ENCODE results near the gene ETV6. TPM values are rescaled to one million over a fixed set of nuclear protein-coding genes. Genes with fewer than 3 reads are reported as not detected.

ETV6 gene
- polyA plus RNA-seq, 2 of the 4 experiments (the other 2 are of a cell fraction) = 4.0 to 7.0 TPM

DNA sequence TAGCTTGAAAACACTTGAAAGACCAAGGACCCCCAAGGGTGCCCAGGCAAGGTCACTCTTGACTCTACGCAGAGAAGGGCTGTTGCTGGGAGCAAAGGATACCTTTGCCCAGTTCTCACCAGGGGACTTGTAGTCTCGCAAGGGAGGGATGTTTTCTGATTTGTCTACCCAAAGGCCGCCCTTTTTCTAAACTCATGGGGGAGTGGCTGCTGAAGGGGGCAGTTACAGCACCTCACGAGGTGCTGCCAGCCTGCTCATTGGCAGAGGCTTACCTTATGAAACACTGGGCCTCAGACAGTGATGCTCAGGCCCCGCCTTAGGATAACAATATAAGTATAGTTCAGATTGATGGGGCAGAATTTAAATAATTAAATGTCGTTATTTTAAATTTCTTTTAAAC is 107.0 kb downstream of the ETV6 start:
- ChIA-PET POLR2A (no interaction called here), CTCF (interaction anchor here (0.6 kb wide), 1 partner anchor 175 kb away, joined by 3 read pairs; no protein-coding TSS in a partner anchor)
- Histone ChIP-seq H3K4me1 (peaks cover 7% of the 10 kb centered on the region; the same call in 2 of the 3 replicates), H3K4me3 (no peak overlapping the region), H3K9me3 (no peaks in the 10 kb centered on the region), H3K27ac (no peak overlapping the region), H3K4me2 (no peak overlapping the region)
- FAIRE-seq (no peak), ATAC-seq (peak in 1 of 2 experiments; percentile 32; a peak in 1 of 6 replicates), DNase-seq (ENCODE audit: low read depth in 1 of 2, low spot score in 1 of 2) (no peak)
- WGBS (ENCODE audit: missing lambda C conversion rate) = 87% methylated on average over 6 of the region's 6 CpGs
- TF ChIP-seq ZSCAN20 (CRISPR knock-in tag; IDR thresholded peaks at IDR 0.05) (no peak), RAD21 (conservative IDR thresholded peaks at IDR 0.05 in 1 of 2, IDR thresholded peaks at IDR 0.05 in 1 of 2) (no peak), MAFK (IDR thresholded peaks at IDR 0.05; ENCODE audit: partially characterized antibody) (no peak), FOSB (CRISPR knock-in tag; IDR thresholded peaks at IDR 0.05) (no peak), RNF2 (IDR thresholded peaks at IDR 0.05; ENCODE audit: borderline replicate concordance, low read depth) (no peak), ZC3H11A (IDR thresholded peaks at IDR 0.05) (no peak), HOXA7 (CRISPR knock-in tag; IDR thresholded peaks at IDR 0.05) (no peak)
- TF ChIP-seq, protein P1, sequence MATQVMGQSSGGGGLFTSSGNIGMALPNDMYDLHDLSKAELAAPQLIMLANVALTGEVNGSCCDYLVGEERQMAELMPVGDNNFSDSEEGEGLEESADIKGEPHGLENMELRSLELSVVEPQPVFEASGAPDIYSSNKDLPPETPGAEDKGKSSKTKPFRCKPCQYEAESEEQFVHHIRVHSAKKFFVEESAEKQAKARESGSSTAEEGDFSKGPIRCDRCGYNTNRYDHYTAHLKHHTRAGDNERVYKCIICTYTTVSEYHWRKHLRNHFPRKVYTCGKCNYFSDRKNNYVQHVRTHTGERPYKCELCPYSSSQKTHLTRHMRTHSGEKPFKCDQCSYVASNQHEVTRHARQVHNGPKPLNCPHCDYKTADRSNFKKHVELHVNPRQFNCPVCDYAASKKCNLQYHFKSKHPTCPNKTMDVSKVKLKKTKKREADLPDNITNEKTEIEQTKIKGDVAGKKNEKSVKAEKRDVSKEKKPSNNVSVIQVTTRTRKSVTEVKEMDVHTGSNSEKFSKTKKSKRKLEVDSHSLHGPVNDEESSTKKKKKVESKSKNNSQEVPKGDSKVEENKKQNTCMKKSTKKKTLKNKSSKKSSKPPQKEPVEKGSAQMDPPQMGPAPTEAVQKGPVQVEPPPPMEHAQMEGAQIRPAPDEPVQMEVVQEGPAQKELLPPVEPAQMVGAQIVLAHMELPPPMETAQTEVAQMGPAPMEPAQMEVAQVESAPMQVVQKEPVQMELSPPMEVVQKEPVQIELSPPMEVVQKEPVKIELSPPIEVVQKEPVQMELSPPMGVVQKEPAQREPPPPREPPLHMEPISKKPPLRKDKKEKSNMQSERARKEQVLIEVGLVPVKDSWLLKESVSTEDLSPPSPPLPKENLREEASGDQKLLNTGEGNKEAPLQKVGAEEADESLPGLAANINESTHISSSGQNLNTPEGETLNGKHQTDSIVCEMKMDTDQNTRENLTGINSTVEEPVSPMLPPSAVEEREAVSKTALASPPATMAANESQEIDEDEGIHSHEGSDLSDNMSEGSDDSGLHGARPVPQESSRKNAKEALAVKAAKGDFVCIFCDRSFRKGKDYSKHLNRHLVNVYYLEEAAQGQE (IDR thresholded peaks at IDR 0.05) = no peak
- TF ChIP-seq, protein P2, sequence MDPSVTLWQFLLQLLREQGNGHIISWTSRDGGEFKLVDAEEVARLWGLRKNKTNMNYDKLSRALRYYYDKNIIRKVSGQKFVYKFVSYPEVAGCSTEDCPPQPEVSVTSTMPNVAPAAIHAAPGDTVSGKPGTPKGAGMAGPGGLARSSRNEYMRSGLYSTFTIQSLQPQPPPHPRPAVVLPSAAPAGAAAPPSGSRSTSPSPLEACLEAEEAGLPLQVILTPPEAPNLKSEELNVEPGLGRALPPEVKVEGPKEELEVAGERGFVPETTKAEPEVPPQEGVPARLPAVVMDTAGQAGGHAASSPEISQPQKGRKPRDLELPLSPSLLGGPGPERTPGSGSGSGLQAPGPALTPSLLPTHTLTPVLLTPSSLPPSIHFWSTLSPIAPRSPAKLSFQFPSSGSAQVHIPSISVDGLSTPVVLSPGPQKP (IDR thresholded peaks at IDR 0.05; ENCODE audit: low read depth, low read length) = no peak

DNA sequence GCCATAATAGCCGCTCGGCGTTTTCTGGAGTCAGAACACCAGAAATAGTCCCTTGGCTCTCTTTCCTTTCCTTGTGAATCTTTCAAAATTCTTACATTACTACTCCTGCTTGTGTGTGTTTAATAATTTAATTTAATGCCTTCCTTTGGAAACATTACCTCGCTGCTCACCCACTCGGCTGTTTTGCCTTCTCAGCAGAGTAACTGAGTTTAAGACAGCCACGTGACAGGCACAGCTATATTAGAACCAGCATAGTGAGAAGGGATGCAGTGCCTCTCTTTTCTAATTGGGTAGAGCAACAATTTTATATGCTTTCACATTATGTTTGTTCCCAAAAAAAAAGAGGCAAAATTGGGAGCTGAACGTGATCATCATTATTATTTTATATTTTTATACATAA is 107.6 kb downstream of the ETV6 start:
- DNase-seq (ENCODE audit: low read depth in 1 of 2, low spot score in 1 of 2) (no peak), FAIRE-seq (no peak), ATAC-seq (no peak)
- Histone ChIP-seq H3K4me2 (no peak overlapping the region), H3K4me1 (peaks cover 7% of the 10 kb centered on the region; the same call in 2 of the 3 replicates), H3K9me3 (no peaks in the 10 kb centered on the region), H3K4me3 (no peak overlapping the region), H3K27ac (no peak overlapping the region)
- CTCF ChIA-PET = interaction anchor here (1.0 kb wide), 1 partner anchor 9 kb away, joined by 5 read pairs; no protein-coding TSS in a partner anchor
- TF ChIP-seq RNF2 (IDR thresholded peaks at IDR 0.05; ENCODE audit: borderline replicate concordance, low read depth) (no peak), FOSL2 (IDR thresholded peaks at IDR 0.05) (no peak), FOSL2 (CRISPR knock-in tag; IDR thresholded peaks at IDR 0.05) (no peak), ZFP36 (IDR thresholded peaks at IDR 0.05; ENCODE audit: borderline replicate concordance, partially characterized antibody) (no peak), CHD2 (IDR thresholded peaks at IDR 0.05; ENCODE audit: low read length, partially characterized antibody) (no peak)
- 90% methylated on average over 7 of the region's 7 CpGs for WGBS (ENCODE audit: missing lambda C conversion rate)
- POLR2A ChIA-PET = no interaction called here

DNA sequence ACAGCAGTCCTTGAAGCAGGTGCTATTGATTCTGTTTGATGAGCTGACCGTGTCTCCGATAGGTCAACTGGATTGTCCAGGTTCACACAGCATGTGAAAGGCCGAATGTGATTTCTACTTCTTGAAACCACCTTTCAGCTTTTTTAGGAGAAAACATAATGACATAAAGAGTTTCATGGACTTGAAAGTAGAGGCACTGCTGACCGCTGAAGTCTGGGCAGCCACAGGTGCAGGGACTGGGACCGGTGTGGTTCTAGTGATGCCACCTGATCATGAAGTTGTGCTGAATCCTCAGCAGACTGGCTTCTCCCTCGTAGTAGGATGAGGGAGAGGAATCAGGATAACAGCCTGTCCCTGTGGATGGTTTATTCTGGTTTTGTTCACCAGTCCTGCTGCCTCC is 108.1 kb downstream of the ETV6 start:
- ATAC-seq (no peak), DNase-seq (ENCODE audit: low read depth in 1 of 2, low spot score in 1 of 2) (no peak), FAIRE-seq (no peak)
- H3K4me3 ChIP-seq = no peak overlapping the region
- ChIA-PET POLR2A (no interaction called here), CTCF (interaction anchor here (1.0 kb wide), 1 partner anchor 9 kb away, joined by 5 read pairs; no protein-coding TSS in a partner anchor)
- TF ChIP-seq HOXB13 (CRISPR knock-in tag; IDR thresholded peaks at IDR 0.05; ENCODE audit: low read depth) (no peak), RFX5 (IDR thresholded peaks at IDR 0.05) (no peak), MAZ (IDR thresholded peaks at IDR 0.05; ENCODE audit: borderline replicate concordance, low read depth, low read length) (no peak), JUN (IDR thresholded peaks at IDR 0.05) (no peak), PHF8 (IDR thresholded peaks at IDR 0.05; ENCODE audit: borderline replicate concordance, low read depth) (no peak), FOSL2 (IDR thresholded peaks at IDR 0.05) (no peak), FOSL2 (CRISPR knock-in tag; IDR thresholded peaks at IDR 0.05) (no peak), POLR2AphosphoS2 (conservative IDR thresholded peaks at IDR 0.05; ENCODE audit: low read length) (no peak), KDM1A (IDR thresholded peaks at IDR 0.05; ENCODE audit: low read depth) (no peak), TFCP2L1 (CRISPR knock-in tag; IDR thresholded peaks at IDR 0.05) (no peak), EHF (CRISPR knock-in tag; IDR thresholded peaks at IDR 0.05) (no peak)
- TF ChIP-seq, protein P3, sequence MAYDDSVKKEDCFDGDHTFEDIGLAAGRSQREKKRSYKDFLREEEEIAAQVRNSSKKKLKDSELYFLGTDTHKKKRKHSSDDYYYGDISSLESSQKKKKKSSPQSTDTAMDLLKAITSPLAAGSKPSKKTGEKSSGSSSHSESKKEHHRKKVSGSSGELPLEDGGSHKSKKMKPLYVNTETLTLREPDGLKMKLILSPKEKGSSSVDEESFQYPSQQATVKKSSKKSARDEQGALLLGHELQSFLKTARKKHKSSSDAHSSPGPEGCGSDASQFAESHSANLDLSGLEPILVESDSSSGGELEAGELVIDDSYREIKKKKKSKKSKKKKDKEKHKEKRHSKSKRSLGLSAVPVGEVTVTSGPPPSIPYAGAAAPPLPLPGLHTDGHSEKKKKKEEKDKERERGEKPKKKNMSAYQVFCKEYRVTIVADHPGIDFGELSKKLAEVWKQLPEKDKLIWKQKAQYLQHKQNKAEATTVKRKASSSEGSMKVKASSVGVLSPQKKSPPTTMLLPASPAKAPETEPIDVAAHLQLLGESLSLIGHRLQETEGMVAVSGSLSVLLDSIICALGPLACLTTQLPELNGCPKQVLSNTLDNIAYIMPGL (CRISPR knock-in tag; IDR thresholded peaks at IDR 0.05; ENCODE audit: borderline replicate concordance) = no peak
- peaks cover 7% of the 10 kb centered on the region; the same call in 2 of the 3 replicates for H3K4me1 ChIP-seq
- no peak overlapping the region for H3K27ac ChIP-seq
- no peaks in the 10 kb centered on the region for H3K9me3 ChIP-seq
- 94% methylated on average over 6 of the region's 6 CpGs for whole genome bisulfite sequencing (ENCODE audit: missing lambda C conversion rate)
- H3K4me2 ChIP-seq = no peak overlapping the region

Data from A549 (cell line).